IMR-90 (cell line): ENCODE results near the gene NRP1.

Source experiments
- CHD1 ChIP-seq: IDR thresholded peaks from 2 replicates; pipeline ENCODE4 v1.6.1; 2012; ENCODE audit warnings: low read depth, low read length, improper control_type of control experiment
- CTCF ChIP-seq: conservative IDR thresholded peaks from 2 replicates; pipeline ENCODE4 v1.5.1; 2012; ENCODE audit warnings: mild to moderate bottlenecking, low read depth, low read length, improper control_type of control experiment
- ELK1 ChIP-seq: fragments of 150-350 bp; IDR thresholded peaks from 2 replicates; pipeline ENCODE4 v1.6.1; 2016; ENCODE audit warnings: low read depth, mild to moderate bottlenecking, low read length, moderate library complexity, borderline replicate concordance
- MAZ ChIP-seq: IDR thresholded peaks from 2 replicates; pipeline ENCODE4 v1.6.1; 2012; ENCODE audit warnings: low read depth, mild to moderate bottlenecking, low read length, improper control_type of control experiment, moderate library complexity, borderline replicate concordance
- RFX5 ChIP-seq: IDR thresholded peaks from 2 replicates; pipeline ENCODE4 v1.8.0; 2012; ENCODE audit warnings: low read depth, mild to moderate bottlenecking, low read length, moderate library complexity

GRCh38 chr10:33136781-33137180, 197.7 kb downstream of the NRP1 start:
- TF ChIP-seq CTCF, result no peak
- TF ChIP-seq ELK1, result no peak
- TF ChIP-seq RFX5, result no peak
- no peak for TF ChIP-seq CHD1
- TF ChIP-seq MAZ, result no peak
